ENCODE data around the gene REM2. TPM values are rescaled to one million over a fixed set of nuclear protein-coding genes. Genes with fewer than 3 reads are reported as not detected.

REM2 gene
- total RNA-seq (2022; extraction: Qiagen RNA extraction): 0.16 to 0.41 TPM (median 0.39 TPM) in 5 replicates

GRCh38 chr14:22883173-22883976 is at the start of gene REM2:
Gene REM2, plus strand, starts transcription at chr14:22883222. Its CDS starts 66 bp downstream, at chr14:22883288.

GRCh38 chr14:22836301-22837113 is 46.5 kb upstream of the REM2 start, which contains the start of gene MMP14:
Gene MMP14, plus strand, starts transcription at chr14:22836585. Its CDS starts 233 bp downstream, at chr14:22836818.

GRCh38 chr14:22871224-22872032 is 11.6 kb upstream of the REM2 start, which contains the start of gene LRP10:
Gene LRP10, plus strand, starts transcription at chr14:22871740. Its CDS starts 564 bp downstream, at chr14:22872304.

GRCh38 chr14:22918804-22919600 is 36.0 kb downstream of the REM2 start, which contains the start of gene RBM23:
Gene RBM23, minus strand, starts transcription at chr14:22919149.

GRCh38 chr14:22929104-22929960 is 46.3 kb downstream of the REM2 start, which contains the start of gene PRMT5:
Gene PRMT5, minus strand, starts transcription at chr14:22929376. Its CDS starts 15 bp downstream, at chr14:22929361.

Other genes with a start within 250 kb of the REM2 start
- not detected in 5 replicates for gene OR6J1, start 238.9 kb upstream of the REM2 start, total RNA-seq (2022; extraction: Qiagen RNA extraction)
- 134 to 165 TPM (median 161 TPM) in 5 replicates for gene OXA1L, start 116.5 kb upstream of the REM2 start, total RNA-seq (2022; extraction: Qiagen RNA extraction)
- gene SLC7A7, start 67.8 kb upstream of the REM2 start, total RNA-seq (2022; extraction: Qiagen RNA extraction): 19.4 to 25.6 TPM (median 23.4 TPM) in 5 replicates
- gene MRPL52, start 53.3 kb upstream of the REM2 start, total RNA-seq (2022; extraction: Qiagen RNA extraction): 154 to 212 TPM (median 189 TPM) in 5 replicates
- gene MMP14, start 46.6 kb upstream of the REM2 start, total RNA-seq (2022; extraction: Qiagen RNA extraction): 0.52 to 0.78 TPM (median 0.69 TPM) in 5 replicates
- gene LRP10, start 11.5 kb upstream of the REM2 start, total RNA-seq (2022; extraction: Qiagen RNA extraction): 54.7 to 82.1 TPM (median 77.7 TPM) in 5 replicates
- gene RBM23, start 35.9 kb downstream of the REM2 start, total RNA-seq (2022; extraction: Qiagen RNA extraction): 54.9 to 59.6 TPM (median 58.2 TPM) in 5 replicates
- 101 to 124 TPM (median 113 TPM) in 5 replicates for gene PRMT5, start 46.2 kb downstream of the REM2 start, total RNA-seq (2022; extraction: Qiagen RNA extraction)
- 31.2 to 34.5 TPM (median 32.6 TPM) in 5 replicates for gene HAUS4, start 73.9 kb downstream of the REM2 start, total RNA-seq (2022; extraction: Qiagen RNA extraction)
- gene AJUBA, start 99.3 kb downstream of the REM2 start, total RNA-seq (2022; extraction: Qiagen RNA extraction): 28.8 to 36.7 TPM (median 33.7 TPM) in 5 replicates
- 2.7 to 3.9 TPM (median 3.6 TPM) in 5 replicates for gene C14orf93, start 126.9 kb downstream of the REM2 start, total RNA-seq (2022; extraction: Qiagen RNA extraction)
- gene PSMB5, start 151.7 kb downstream of the REM2 start, total RNA-seq (2022; extraction: Qiagen RNA extraction): 285 to 323 TPM (median 302 TPM) in 5 replicates
- not detected in 5 replicates for gene PSMB11, start 159.0 kb downstream of the REM2 start, total RNA-seq (2022; extraction: Qiagen RNA extraction)
- gene CDH24, start 174.3 kb downstream of the REM2 start, total RNA-seq (2022; extraction: Qiagen RNA extraction): 2.1 to 4.4 TPM (median 3.8 TPM) in 5 replicates
- gene ACIN1, start 211.9 kb downstream of the REM2 start, total RNA-seq (2022; extraction: Qiagen RNA extraction): 80.5 to 104 TPM (median 99.1 TPM) in 5 replicates
- 77.4 to 90.2 TPM (median 85.3 TPM) in 5 replicates for gene C14orf119, start 212.3 kb downstream of the REM2 start, total RNA-seq (2022; extraction: Qiagen RNA extraction)
- gene CIROP, start 221.8 kb downstream of the REM2 start, total RNA-seq (2022; extraction: Qiagen RNA extraction): 0.06 TPM in 1 of 5 replicates, not detected in the others
- not detected in 5 replicates for gene CEBPE, start 236.0 kb downstream of the REM2 start, total RNA-seq (2022; extraction: Qiagen RNA extraction)